ENCODE data around the gene PCID2. TPM values are rescaled to one million over a fixed set of nuclear protein-coding genes. Genes with fewer than 3 reads are reported as not detected.

The PCID2 gene
- total RNA-seq, 2 experiments from 2014 or later: 68.2 to 74.7 TPM

DNA sequence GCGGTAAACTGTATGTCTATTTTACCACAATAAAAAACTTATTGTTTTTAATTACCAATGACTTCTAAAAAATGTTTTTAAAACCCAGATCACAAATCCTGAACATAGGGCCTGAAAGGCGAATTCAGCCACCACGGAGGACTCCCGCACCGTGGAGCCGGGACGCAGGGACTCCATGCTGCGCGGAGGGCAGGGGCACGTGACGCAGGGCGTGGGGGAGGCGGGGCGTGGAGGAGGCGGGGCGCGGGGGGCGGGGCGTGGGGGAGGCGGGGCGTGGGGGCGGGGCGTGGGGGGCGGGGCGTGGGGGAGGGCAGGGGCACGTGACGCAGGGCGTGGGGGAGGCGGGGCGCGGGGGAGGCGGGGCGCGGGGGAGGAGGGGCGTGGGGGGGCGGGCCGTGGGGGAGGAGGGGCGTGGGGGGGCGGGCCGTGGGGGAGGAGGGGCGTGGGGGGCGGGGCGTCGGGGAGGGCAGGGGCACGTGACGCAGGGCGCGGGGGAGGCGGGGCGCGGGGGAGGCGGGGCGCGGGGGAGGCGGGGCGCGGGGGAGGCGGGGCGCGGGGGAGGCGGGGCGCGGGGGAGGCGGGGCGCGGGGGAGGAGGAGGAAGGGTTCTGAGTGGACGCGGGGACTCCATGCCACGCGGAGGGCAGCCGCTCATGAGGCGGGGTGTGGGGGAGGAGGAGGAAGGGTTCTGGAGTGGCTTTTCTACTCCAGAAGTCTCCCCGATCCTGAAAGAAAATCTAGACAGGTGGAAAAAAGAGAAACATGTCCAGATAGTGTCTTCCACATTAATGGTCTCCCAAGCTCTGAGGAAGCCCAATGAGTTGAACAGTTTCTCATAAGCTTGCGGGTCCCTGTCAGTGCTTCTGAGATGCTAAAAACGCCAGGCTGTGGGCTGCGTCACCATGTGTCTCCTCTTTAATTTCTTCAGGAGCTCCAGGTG lies 54.4 kb downstream of the PCID2 start:
- ChIA-PET POLR2A (interaction anchor here (0.6 to 1.0 kb wide), 2 partner anchors 55 to 61 kb away, joined by 3 read pairs; partner anchors contain the start of gene CUL4A), CTCF (no interaction called here)

DNA sequence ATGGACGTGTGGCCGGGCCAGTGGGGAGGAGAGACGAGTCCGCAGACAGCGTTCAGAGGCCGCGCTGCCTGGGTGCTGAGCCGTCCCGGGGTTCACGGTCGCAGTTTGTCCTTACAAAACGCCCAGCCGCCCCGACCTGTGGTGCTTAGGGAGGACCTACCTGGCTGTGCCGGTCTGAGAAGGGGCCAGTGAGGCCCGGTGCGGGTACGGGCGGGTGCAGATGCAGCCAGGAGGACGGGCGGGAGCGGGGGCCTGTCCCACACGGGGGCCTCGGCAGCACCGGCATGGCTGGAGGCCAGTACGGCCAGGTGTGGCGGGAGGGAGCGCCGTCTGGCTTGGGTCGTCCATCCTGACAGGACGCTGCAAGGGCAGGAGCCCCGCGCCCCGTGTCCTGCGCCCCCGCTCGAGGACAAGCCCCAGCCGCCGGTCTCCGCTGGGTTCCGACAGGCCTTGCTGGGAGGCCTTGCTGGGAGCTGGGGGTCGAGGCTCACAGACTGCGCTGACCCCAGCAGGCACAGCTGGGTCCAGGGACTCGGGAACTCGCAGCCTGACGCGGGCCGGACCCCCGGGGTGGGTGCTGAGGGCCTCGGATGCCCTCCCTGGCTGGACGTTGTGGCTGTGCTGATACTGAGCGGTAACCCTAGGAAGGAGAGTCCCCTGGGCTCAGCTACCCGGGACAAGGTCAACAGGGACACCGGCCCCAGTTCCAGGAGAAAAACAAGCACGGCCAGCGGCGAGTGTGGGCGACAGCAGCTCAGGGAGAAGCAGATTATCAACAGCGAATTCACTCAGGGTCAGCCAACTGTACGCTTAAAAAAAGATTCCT lies 55.3 kb downstream of the PCID2 start:
- CTCF ChIA-PET: no interaction called here
- POLR2A ChIA-PET: interaction anchor here (0.6 to 1.0 kb wide), 2 partner anchors 56 to 60 kb away, joined by 3 read pairs; partner anchors contain the start of gene CUL4A

DNA sequence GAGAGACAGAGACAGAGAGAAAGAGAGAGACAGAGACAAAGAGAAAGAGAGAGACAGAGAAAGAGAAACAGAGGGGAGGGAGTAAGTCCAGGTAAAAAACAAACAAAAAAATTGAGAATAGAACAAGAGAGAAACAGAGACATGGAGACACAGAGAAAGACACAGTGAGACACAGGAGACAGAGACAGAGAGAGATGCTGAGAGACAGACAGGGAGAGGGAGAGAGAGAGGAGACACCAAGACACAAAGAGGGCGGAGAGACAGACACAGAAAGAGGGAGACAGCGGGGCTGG lies 55.8 kb downstream of the PCID2 start:
- ChIA-PET CTCF (no interaction called here), POLR2A (interaction anchor here (1.0 kb wide), 1 partner anchor 57 kb away, joined by 3 read pairs; the partner anchor contains the start of gene CUL4A)

GRCh38 chr13:113151745-113152690 lies 56.5 kb downstream of the PCID2 start:
- POLR2A ChIA-PET: no interaction called here
- CTCF ChIA-PET: interaction anchor here (0.6 to 1.0 kb wide), 2 partner anchors 10 to 216 kb away, joined by 3 read pairs; no protein-coding TSS in a partner anchor

DNA sequence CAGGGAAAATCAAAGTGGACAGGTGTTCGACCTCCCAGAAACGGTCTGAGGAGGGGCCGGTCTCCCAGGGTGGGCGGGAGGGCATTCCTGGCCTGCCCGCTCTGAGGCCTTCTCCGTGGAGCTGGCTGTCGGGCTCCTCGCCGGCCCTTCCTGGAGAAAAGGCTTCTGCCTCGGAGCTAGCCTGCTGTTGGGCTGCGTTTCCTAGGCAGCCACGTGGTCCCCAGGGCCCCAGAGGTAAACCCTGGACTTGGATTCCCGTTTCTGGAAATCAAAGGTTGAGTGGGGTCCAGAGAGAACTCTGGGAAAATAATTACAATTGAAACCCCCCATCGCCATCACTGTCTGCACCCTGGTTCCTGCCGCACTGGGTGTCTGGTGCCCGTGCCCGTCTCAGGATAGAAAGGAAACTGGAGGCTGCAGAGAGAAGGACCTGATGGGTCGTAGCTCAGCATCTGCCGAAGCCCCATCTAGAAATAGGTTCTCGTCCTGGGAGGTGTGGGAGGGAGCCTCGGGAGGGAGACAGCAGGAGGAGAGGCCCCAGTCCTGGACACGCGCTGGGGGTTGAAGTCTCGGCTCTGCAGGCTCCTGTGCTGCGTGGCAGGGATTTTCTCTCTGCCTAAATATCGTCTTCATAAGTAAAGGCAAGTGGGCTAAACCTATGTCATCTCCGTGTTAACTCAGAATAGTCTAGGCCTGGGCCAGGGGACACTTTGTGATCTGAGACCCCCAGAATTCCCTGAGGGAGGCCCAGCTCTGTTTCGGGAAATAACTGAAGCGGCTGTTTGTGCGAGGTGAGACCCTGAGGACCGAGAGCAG lies 57.7 kb downstream of the PCID2 start:
- CTCF ChIA-PET: interaction anchor here (1.0 kb wide), 1 partner anchor 9 kb away, joined by 3 read pairs; no protein-coding TSS in a partner anchor
- POLR2A ChIA-PET: no interaction called here

DNA sequence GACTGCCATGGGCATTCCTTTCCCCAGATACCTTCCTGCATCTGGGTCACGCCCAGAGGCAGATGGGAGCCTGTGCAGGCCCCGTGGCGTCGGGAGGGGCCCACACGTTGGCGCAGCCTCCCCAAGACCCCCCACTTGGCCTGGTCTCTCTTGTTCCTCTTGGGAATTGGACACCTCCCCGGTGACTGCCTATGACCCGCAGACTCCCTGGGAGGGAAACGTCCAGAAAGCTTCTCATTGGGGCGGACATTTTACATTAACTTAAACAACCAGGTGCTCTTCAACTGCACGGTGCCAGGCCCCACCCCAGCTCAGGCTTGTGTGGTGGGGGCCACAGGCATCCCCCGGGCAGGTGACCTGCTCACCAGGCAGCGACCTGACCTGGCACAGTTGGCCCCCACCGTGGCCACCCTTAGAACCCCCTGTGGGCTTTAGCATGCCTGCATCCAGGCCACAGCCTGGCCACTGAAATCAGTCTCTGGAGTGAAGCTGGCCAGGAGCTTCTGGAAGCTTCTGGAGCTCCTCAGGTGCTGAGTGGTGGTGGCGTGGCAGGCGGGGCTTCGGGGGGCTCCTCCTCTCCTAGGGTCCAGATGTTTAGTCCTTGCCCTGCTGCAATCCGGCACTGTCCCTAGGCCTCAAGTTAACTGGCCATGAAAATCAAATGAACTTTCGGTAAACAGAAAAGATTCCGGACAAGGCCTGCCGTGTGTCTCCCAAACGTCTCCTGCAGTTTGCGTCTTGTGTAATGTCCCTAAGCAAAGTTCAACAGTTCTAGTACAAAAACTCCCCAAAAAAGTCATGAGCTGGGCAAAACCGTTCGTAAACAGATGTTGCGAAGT lies 58.5 kb downstream of the PCID2 start:
- POLR2A ChIA-PET: no interaction called here
- CTCF ChIA-PET: no interaction called here

GRCh38 chr13:113148940-113149503 lies 59.4 kb downstream of the PCID2 start:
- ChIA-PET CTCF (no interaction called here), POLR2A (no interaction called here)

DNA sequence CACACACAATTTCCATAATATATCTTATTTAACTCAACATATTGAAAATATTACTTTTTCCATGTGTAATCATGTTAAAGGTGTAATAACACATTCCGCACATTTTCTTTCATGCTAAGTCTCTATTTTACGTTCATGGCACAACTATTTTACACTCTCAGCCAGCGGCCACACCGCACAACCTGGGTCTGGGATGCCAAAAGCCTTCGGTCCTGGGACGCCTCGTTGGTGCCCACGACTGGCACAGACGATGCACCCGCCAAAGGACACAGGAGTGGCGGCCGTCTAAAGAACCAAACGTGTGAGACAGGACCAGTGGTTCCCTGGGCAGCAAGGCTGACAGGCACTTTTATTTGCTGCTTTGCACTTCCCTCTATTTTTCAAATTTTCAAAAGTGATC lies 60.1 kb downstream of the PCID2 start:
- ChIA-PET CTCF (no interaction called here), POLR2A (no interaction called here)

DNA sequence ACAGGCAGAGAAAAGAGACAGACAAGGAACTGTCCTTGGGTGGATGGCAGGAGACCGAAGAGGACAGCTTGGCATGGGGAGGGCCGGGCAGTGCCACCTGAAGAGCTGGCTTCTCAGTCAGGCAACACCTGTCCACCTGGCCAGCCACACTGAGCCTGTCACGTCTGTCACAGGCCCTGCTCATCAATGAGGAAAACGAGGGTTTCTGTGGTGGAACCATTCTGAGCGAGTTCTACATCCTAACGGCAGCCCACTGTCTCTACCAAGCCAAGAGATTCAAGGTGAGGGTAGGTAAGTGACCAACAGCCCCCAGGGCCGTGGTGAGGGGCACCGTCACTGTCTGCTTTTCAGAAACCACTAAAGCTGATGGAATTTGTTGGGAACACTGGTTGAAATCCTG lies 61.3 kb downstream of the PCID2 start:
- CTCF ChIA-PET: no interaction called here
- POLR2A ChIA-PET: no interaction called here

- POLR2A ChIA-PET: no interaction called here
- CTCF ChIA-PET: no interaction called here
Observed at GRCh38 chr13:113146750-113147149, 61.7 kb downstream of the PCID2 start.

GRCh38 chr13:113145911-113146598 lies 62.4 kb downstream of the PCID2 start:
- CTCF ChIA-PET: no interaction called here

GRCh38 chr13:113145496-113145895 lies 63.0 kb downstream of the PCID2 start:
- CTCF ChIA-PET: no interaction called here
- POLR2A ChIA-PET: no interaction called here

More at GRCh38 chr13:113145911-113146598, 62.4 kb downstream of the PCID2 start:
- POLR2A ChIA-PET: no interaction called here

GRCh38 chr13:113144255-113144629 lies 64.2 kb downstream of the PCID2 start:
- POLR2A ChIA-PET: no interaction called here

GRCh38 chr13:113143466-113144254 lies 64.8 kb downstream of the PCID2 start:
- POLR2A ChIA-PET: no interaction called here
- CTCF ChIA-PET: no interaction called here

More at GRCh38 chr13:113144255-113144629, 64.2 kb downstream of the PCID2 start:
- CTCF ChIA-PET: no interaction called here

DNA sequence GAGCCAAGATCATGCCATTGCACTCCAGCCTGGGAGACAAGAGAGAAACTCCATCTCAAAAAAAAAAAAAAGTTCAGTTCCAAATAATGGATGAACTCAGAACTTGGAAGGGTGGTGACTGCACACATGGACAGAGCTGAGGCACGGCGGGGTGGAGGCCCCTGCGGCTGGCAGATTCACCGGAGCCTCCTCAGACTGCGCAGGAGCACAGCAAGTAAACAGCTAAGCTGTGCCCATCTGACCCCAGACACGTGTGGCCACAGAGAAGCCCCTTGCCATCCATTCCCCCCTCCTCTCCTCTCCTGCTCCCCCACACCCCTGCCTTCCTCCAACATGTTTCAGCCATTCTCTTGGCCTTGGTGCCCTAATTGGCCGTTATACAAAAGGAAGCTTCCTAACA lies 65.6 kb downstream of the PCID2 start:
- POLR2A ChIA-PET: no interaction called here
- CTCF ChIA-PET: interaction anchor here (1.1 kb wide), 1 partner anchor 8 kb away, joined by 3 read pairs; no protein-coding TSS in a partner anchor

DNA sequence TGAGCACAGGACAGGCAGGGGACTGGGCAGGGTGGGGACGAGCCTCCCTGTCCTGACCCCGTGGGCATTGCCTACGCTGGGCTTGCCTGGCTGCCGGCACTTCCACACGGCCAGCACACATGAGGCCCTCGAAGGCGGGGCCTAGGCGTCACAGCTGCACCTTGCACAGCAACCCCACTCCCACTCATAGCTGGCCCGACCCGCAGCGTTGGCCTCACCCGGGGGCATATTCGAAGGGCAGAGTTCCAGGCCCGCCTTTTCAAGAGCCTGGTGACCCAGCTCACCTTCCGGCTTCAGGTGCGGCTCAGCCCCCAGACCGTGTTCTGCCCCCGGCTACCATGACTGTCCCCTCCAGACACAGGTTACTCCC lies 66.9 kb downstream of the PCID2 start:
- CTCF ChIA-PET: interaction anchor here (1.1 kb wide), 1 partner anchor 10 kb away, joined by 3 read pairs; no protein-coding TSS in a partner anchor
- POLR2A ChIA-PET: no interaction called here
